Neural crest cell (in vitro differentiated cells): Measurements from ENCODE around the gene FBXW2. TPM values are rescaled to one million over a fixed set of nuclear protein-coding genes. Genes with fewer than 3 reads are reported as not detected.

Experiments
- DNase-seq: peaks from one replicate; pipeline ENCODE4 v3.0.0; 2021; ENCODE audit warnings: low read depth, mixed read lengths, low spot score
- H3K27ac Mint-ChIP-seq: one replicate; pipeline ENCODE4 v1.8.0; 2021; ENCODE audit warnings: mild to moderate bottlenecking, mixed read lengths; ENCODE audit not compliant: unreplicated experiment
- H3K27me3 Mint-ChIP-seq: 2 replicates; pipeline ENCODE4 v1.8.0; 2021; ENCODE audit warnings: low read depth, mild to moderate bottlenecking, mixed read lengths
- H3K36me3 Mint-ChIP-seq: 2 replicates; pipeline ENCODE4 v1.8.0; 2021; ENCODE audit warnings: low read depth, mild to moderate bottlenecking, mixed read lengths
- H3K4me1 Mint-ChIP-seq: 2 replicates; pipeline ENCODE4 v1.8.0; 2021; ENCODE audit warnings: mixed read lengths
- H3K4me3 Mint-ChIP-seq: one replicate; pipeline ENCODE4 v1.8.0; 2021; ENCODE audit warnings: mild to moderate bottlenecking, mixed read lengths
- H3K9me3 Mint-ChIP-seq: 2 replicates; pipeline ENCODE4 v1.8.0; 2021; ENCODE audit warnings: mixed read lengths
- CTCF ChIP-seq: fragments of 200-600 bp; sonication (generic); conservative IDR thresholded peaks from 2 replicates; pipeline ENCODE4 v1.5.0; 2021; ENCODE audit warnings: antibody characterized with exemption, mild to moderate bottlenecking
- total RNA-seq: library from RNA; stranded (reverse); gene quantifications from 2 replicates; pipeline ENCODE4 v1.2.1, GENCODE V29; 2021

Gene FBXW2
- total RNA-seq, 1 donor from 2014 or later, result 63.3 TPM

- Mint-ChIP-seq H3K36me3 (no peaks in the 10 kb centered on the region), H3K27me3 (no peaks in the 10 kb centered on the region), H3K9me3 (no peaks in the 10 kb centered on the region), H3K27ac (no peak overlapping the region), H3K4me3 (no peak overlapping the region), H3K4me1 (peaks cover 12% of the 10 kb centered on the region)
- DNase-seq, result no peak
- no peak for TF ChIP-seq CTCF
Measured at GRCh38 chr9:120735415-120736126, 57.6 kb downstream of the FBXW2 start.

DNA sequence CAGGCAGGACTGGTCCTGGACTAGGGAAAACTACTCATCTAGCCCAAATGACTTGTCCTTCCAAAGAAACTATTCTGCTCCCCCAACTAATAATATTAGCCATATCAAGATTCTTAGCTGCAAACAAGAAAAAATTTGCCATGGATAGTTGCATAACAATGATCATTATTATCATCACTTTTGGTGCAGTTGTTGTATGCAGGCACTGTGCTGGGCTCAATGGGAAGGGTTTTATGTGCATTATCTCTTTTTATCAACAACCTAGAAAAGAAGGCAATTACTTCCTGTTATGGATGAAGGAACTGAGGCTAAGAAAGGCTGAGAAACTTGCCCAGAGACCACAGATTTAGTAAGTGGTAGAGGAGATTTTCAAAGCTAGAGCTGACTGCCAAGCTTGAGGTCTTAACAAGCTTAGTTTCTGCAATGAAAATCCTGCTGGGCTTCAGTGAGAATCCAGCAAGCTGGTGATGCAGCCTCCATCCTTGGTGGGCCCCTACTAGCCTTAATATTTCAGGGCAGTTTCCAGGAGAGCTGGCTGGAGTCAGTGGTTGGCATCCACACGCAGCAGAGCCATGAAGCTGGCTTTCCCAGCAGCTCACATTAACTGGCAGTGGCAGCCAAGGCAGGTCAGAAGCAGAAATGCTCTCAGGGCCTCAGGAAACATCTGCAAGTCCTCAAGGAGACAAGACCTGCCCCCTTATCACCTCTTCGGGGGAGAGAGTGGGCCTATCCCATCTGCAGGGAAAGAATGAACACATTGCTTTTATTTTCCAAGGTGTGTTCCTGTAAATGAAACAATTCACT is 58.4 kb downstream of the FBXW2 start:
- Mint-ChIP-seq H3K4me3 (no peak overlapping the region), H3K9me3 (no peaks in the 10 kb centered on the region), H3K27me3 (no peaks in the 10 kb centered on the region), H3K27ac (no peak overlapping the region), H3K36me3 (no peaks in the 10 kb centered on the region), H3K4me1 (peaks cover 17% of the 10 kb centered on the region)
- no peak for DNase-seq
- no peak for TF ChIP-seq CTCF

DNA sequence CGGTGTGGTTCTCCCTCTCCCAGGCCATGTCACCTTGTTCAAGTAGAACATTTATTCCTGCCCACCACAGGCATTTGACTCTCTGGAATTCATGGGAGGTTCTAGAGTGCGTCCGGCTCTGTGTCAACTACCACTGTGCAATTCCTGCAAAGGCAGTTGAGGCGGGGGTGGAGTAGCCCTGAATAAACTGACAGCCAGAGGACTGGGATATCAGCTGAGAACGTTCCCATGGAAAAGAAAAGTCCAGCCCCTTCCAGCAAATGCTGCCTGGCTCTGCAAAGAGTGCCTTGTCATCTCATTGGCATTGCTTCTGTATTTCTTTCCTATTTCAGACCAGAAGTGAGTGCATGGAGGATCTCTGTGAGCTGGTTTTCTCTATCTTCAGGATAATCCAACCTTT is 60.0 kb downstream of the FBXW2 start:
- Mint-ChIP-seq H3K9me3 (no peaks in the 10 kb centered on the region), H3K4me3 (no peak overlapping the region), H3K27ac (no peak overlapping the region), H3K36me3 (no peaks in the 10 kb centered on the region), H3K4me1 (peaks cover 21% of the 10 kb centered on the region), H3K27me3 (no peaks in the 10 kb centered on the region)
- DNase-seq, result no peak
- no peak for TF ChIP-seq CTCF

DNA sequence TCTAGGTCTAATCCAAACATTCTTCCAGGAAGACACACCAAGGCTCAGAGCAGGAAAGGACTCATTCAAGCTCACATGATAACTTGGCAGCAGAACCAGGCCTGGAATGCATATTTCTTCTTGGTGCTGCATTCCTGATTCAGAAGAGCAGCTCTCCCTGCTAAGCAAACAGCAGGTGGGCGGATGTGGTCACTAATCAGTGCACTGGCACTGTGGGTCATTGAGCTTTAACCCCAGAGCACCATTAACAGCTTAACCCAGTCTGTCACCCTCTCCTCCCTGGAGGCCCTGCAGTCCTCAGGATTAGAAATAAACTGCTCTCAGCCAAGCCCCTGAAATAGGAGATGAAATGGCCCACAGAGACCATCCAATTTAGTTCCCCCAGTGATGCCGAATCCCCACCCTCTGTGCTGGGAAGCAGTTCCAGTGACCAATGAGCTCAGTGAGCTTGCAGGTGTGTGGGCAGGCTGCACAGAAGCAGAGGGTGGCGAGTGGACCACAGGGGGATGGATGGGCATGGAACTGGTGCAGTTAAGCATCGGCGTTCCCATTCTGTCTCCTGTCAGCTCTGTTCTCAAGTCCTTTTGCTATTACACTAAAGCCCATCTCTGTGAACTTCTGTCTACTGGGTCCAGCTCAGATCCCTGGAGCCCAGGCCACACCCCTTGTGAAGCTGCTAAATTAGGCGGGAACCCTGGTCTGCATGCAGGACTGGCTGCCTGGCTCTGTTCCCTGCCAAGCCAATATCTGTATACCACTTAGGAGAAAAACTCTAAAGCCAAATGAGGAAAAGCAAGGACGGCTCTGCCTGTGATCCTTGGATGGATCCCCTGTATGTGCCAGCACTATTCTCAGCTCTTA is 62.3 kb downstream of the FBXW2 start:
- DNase-seq, result no peak
- Mint-ChIP-seq H3K4me3 (no peak overlapping the region), H3K4me1 (peaks cover 21% of the 10 kb centered on the region), H3K27ac (no peak overlapping the region), H3K36me3 (no peaks in the 10 kb centered on the region), H3K9me3 (no peaks in the 10 kb centered on the region), H3K27me3 (no peaks in the 10 kb centered on the region)
- TF ChIP-seq CTCF, result no peak

- Mint-ChIP-seq H3K27ac (no peak overlapping the region), H3K9me3 (no peaks in the 10 kb centered on the region), H3K36me3 (no peaks in the 10 kb centered on the region), H3K4me3 (no peak overlapping the region), H3K4me1 (peaks cover 21% of the 10 kb centered on the region), H3K27me3 (no peaks in the 10 kb centered on the region)
- DNase-seq, result no peak
- peak; percentile 20 for TF ChIP-seq CTCF
Measured at GRCh38 chr9:120729791-120730241, 63.4 kb downstream of the FBXW2 start.
